Measurements from ENCODE around the gene SASH3. TPM values are rescaled to one million over a fixed set of nuclear protein-coding genes. Genes with fewer than 3 reads are reported as not detected.
"Not testable (repeated sequence)": the region's sequence is repeated elsewhere in the genome, so short reads cannot be mapped to it uniquely, and the experiment has no call there.

The SASH3 gene
- polyA plus RNA-seq (ENCODE audit: insufficient read length in 12 of 12) = 1 to 10 TPM in 10 of 12 donors, not detected in 2; 1.7 to 8.8 (median 2.4) TPM
- long read RNA-seq, donor 1 = 0 reads
- long read RNA-seq, donor 2 = 0 reads
- long read RNA-seq, donor 3 = 0 reads
- long read RNA-seq, donor 4 = 0 reads
- long read RNA-seq, donor 5 = 0 reads
- long read RNA-seq, donor 6 = 0 reads
- long read RNA-seq, donor 7 = 0 reads
- long read RNA-seq, donor 8, partial matches to known transcripts = 0 of 1 reads
- long read RNA-seq, donor 8, other reads (novel, unspliced or antisense) = 0 of 1 reads
- long read RNA-seq, donor 9 = 0 reads
- long read RNA-seq, donor 10 = 0 reads
- long read RNA-seq, donor 11 = 0 reads

DNA sequence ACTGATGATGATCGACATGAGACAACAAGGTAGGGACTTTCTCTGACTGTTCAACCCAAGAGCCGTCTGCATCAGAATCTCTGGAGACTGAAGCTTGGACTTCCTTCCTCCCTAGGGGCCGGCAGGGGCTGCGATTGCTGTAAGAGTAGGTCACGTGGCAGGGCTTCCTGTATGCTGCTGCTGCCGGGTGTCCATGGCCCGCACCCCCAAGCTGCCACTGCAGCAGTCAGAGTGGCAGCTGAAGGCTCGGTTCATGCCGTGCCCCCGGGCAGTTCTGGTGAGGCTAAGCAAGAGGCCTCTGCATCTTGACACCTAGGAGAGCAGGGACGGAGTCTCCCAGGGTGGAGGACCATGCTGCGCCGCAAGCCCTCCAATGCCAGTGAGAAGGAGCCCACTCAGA, at the start of gene SASH3:
SASH3 (plus strand) TSS at position 203 of the 400 bp plus-strand sequence; CDS start at position 352, 149 bp downstream.
- DNase-seq = no peak

DNA sequence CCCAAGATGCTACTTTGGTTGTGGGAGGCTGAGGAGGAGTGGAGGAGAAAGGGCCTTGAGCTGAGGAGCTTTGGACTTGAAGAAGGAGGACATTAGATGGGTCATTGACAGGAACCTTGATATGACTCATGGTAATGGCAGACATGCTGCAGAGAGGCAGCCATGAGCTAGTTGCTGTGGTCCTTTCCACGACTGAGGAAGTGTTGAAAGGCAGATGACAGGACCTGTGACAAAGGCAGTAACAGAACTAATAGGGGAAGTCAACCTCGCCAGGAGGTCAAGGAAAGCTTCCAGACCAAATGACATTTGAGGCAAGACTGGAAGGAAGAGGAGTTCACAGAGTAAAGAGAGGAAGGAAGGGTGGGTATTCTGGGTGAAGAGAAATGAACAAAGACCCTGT, 48.5 kb upstream of the SASH3 start:
- DNase-seq = no peak

DNA sequence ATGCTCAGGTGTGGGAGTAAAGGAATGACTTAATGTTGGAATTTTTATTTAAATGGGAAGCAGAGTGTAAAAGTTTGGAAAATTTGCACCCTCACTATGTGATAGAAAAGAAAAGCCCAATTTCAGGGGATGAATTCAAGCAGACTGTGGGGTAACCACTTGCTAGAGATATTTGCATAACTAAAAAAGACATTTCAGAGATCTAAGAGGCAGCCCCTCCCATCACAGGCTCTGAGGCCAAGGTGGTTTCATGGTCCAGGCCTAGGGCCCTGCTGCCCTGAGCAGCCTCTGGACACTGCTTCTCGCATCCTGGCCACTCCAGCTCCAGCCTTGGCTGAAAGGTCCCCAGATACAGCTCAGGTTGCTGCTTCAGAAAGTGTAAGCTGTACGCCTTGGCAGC, 46.9 kb upstream of the SASH3 start:
- DNase-seq = no peak

DNA sequence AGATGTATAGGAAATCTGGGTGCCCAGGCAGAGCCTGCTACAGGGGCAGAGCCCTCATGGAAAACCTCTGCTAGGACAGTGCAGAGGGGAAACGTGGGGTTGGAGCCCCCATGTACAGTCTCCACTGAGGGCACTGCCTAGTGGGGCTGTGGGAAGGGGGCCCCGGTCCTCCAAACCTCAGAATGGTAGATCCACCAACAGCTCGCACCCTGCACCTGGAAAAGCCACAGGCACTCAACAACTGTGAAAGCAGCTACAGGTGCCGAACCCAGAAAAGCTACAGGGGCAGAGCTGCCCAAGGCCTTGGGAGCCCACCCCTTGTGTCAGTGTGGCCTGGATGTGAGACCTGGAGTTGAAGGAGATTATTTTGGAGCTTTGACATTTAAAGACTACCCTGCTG, 46.4 kb upstream of the SASH3 start:
- no peak for DNase-seq

DNA sequence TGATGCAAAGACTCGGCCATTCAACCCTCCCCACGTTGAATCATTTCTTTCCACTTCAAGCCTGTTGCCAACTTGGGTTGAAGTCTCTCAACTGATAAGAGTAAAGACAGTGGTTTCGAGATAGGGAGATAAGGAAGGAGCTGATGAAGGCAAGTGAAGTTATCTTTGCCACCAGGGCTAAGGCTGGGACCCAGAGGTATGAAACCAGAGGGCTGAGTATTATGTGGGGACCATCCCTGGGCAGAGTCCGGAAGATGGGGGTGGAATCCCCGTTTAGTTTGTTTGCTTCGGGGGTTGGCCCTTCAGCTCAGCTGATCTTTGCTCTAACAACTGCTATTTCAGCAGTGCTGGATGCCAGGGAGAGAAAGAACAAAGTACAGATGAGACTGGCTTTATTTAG, 43.3 kb upstream of the SASH3 start:
- DNase-seq = no peak

DNA sequence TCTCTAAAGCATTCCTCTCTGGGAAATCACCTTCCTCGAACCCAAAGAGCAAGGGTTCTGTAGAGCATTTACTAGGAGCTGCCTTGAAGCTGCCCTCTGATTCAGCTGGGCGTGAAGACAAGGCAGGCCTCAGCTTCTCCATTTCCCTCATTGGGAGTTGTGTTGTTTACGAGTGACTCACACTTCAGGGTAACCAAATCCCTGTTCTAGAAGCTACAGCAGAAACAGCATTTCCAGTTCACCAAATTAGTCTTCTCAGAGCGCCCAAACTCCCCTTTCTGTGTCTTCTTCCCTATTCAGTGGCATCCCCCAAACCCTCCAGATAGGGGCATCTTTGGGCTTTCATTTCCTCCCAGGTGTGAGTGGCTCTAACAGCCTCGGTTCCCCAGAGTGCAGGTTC, 41.8 kb upstream of the SASH3 start:
- DNase-seq = no peak

DNA sequence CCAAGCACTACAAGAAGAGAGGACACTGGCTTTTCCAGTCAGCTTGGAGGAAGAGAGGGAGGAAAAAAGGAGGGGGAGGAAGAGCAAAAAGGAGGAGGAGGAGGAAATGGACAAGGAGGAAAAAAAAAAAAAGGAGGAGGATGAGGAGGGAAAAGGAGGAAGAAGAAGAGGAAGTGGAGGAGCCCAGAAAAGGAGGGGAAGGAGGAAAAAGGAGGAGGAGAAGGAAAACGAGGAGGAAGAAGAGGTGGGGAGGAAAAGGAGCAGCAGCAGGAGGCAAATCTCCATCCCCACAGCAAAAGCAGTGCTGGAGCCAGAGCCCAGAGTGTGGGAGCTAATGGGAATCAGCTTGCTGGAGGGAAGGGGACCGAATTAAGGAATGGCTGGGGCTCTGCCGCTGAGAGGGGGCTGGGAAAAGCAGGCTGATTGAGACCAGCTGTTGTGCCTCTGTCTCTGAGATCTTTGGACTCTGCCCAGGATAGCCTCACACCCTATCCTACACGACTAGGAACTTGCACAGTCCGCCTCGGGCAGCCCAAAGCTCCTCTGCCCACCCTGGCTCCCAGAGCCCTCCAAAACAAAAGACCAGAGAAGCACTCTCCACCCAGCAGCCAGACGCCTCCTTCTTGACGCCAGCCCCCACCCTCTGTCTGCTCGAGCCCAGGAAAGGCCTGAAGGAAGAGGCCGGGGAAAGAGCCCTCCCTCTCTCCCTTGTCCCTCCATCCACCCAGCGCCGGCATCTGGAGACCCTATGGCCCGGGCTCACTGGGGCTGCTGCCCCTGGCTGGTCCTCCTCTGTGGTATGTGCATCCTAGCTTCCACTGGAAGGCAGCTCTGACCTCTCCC, 41.1 kb upstream of the SASH3 start, which contains the start of gene XPNPEP2:
XPNPEP2 (plus strand) TSS at position 514 of the 843 bp plus-strand sequence; CDS start at position 749, 235 bp downstream.
- DNase-seq = peak; percentile 79

DNA sequence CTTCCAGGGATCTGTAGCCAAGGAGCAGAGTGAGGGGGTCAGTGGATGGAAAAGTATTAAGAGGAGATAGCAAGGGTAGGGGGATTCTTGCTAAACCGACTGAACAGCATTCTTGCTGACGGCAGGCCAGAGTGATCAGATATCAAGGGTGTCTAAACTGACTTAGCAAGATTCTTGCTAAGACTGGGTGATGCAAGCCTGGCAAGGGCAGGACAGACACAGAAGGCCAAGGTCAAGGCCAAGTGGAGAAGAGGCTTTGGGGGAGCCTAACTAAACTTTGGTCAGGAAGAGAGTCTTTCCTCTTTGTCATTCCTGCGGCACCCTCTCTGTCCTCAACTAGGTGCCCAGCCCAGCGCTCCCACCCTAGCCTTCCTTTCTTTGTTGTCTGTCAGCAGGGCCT, 40.2 kb upstream of the SASH3 start:
- DNase-seq = no peak

DNA sequence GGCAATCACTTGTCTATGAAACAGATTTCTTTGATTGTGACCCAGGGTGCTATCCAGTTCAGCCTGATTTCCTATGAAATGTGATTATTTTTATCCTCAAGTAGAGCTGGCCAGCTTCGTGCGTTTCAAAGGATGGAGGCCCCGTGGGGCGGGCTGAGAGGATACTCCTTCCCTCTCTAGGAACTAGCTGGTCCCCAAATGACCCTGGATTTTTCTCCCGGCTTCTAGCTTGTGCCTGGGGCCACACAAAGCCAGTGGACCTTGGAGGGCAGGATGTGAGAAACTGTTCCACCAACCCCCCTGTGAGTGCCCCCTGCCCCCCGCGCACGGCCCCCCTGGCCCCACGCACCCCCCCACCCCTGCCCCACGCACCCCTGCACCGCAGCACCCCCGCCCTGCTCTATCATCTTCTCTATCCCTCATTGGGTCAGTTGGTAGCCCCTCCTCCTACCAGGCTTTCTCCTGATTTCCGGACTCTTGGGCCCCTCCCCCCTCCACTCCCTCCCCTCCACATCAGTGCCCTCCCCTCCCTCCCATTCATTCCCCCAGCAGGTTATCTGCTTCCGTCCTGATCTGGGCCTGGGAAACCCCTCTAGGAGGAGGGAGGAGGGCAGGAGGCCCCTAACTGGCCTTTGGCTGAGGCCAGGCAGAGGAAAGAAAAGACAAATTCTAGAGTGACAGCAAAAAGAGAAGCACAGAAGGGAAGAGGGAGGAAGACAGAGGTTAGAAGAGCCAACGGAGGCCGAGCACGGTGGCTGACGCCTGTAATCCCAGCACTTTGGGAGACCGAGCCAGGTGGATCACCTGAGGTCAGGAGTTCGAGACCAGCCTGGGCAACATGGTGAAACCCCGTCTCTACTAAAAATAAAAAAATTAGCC, 37.6 kb upstream of the SASH3 start:
- DNase-seq = no peak

DNA sequence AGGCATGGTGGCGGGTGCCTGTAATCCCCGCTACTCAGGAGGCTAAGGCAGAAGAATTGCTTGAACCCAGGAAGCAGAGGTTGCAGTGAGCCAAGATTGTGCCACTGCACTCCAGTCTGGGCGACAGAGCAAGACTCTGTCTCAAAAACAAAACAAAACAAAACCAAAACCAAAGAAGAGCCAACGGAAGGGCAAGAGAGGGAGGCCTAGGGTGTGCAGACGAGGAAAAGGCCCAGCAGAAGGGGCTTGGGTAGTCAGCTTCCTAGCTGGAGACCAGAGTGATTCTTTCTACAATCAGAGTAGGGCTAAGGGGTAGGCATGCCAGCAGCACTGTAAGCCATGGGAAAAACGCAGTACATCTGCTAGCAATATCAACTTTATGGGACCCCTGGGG, 37.0 kb upstream of the SASH3 start:
- DNase-seq = not testable (repeated sequence)

DNA sequence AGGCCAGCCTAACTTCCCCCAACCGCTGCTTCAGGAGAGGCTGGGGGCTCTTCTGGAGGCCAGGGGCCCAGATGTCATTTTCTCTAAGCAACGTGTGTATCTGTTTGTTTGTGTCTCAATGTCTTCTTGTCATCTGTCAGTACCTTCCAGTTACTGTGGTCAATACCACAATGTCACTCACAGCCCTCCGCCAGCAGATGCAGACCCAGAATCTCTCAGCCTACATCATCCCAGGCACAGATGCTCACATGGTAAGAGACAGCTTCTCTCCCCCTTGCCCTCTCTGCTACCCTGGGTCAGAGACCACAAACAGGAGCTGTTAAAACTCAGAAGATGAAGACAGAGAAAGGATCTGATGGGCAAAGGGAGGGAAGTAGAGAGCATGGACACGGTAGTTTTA, 35.9 kb upstream of the SASH3 start:
- DNase-seq = no peak

DNA sequence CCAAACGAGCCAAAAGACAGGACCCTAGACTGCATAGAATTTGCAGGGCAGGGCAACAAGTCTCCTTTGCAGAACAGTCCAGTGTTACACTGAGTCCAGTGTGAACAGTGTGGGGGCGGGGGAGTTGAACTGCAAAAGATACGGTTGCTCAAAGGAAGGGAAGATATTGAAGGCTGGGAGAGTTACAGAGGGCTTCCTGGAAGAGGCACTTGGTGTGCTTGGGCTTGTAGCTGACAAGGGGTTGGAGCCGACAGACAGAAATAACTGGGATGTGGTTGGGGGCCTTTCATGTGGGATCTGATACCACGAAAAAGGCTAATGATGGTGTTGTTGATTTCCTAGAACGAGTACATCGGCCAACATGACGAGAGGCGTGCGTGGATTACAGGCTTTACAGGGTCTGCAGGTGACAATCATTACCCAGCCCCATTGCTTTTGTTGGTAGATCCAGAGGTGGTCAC, 34.9 kb upstream of the SASH3 start:
- DNase-seq = no peak

DNA sequence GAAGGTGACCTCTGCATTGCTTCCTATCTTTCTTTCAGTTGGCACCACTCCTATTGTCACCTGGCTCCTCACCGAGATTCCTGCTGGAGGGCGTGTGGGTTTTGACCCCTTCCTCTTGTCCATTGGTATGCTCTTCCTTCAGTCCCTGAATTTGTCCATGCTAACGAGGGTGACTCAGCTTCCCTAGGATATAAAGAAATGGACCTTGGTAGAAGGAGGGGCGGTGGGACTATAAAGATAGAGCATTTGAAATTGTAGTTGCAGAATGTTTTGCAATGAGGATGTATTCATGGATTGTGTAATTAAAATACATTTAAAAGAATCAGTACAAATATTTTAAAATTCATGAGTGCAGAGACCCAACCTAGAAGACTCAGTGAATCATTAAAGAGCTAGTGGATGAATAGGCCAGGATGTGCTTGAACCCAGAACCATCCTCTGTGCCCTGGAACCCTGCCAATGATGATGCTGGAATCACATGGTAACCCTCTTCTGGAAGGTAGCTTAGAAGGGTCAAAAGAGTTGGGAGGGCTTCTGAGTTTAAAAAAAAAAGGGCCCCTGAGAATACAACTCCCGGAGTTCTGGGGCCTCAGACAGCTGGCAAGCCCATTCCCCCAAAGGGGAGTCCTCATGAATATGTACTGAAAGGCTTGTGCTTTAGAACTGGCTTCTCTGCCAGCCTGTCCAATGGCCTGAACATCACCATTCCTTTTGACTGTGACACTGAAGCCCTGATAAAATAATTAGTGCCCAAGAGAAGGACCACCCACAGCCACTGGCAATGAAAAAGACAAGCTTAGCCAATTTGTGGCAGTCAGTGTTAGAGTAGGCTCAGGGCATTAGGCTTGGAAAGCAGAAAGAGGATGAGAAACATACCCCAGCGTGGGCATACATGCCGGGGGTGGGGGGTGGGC, 32.9 kb upstream of the SASH3 start:
- DNase-seq = no peak

DNA sequence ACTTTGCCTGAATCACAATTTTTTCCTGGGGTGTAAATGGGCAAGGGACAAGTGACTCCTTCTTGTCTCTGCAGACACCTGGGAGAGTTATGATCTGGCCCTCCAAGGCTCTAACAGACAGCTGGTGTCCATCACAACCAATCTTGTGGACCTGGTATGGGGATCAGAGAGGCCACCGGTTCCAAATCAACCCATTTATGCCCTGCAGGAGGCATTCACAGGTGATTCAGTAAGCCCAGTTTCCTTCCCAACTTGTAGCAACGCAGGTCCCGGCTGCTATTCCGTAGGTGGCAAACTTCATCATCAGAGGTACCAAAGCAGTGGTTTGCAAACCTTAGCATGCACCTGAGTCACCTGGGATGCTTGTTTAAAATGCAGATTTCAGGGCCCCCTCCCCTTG, 32.2 kb upstream of the SASH3 start:
- no peak for DNase-seq

DNA sequence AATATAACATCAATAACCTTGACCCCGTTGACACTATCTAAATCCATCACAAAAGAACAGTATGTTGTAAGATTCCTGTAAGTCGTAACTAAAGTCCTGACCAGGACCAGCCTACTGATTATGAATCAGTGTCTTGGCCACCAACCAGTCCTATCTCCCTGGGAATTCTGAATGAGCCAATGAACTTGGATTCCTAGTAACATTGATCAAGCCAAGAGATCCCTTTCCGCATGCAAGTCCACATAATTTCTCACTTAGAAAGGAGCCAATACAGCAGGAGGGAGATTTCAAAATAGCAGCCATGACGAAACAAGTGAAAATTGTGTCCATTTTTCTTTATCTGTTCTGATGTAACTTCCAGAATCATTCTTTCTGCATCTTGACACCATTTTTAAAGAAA, 31.4 kb upstream of the SASH3 start:
- DNase-seq = peak; percentile 67

DNA sequence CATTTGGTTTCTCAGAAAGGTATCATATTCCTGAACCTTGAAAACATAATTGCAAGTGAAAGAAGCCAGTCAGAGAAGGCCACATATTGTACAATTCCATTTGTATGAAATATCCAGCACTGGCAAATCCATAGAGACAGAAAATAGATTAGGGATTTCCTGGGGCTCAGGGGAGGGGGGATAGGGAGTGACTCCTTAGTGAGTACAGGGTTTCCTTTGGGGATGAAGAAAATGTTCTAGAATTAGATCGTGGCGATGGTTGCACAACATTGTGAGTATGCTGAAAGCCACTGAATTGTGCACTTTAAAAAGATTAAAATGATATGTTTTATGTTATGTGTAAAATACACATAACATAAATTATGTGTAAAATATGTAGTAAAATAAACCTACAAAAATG, 30.7 kb upstream of the SASH3 start:
- DNase-seq = no peak

DNA sequence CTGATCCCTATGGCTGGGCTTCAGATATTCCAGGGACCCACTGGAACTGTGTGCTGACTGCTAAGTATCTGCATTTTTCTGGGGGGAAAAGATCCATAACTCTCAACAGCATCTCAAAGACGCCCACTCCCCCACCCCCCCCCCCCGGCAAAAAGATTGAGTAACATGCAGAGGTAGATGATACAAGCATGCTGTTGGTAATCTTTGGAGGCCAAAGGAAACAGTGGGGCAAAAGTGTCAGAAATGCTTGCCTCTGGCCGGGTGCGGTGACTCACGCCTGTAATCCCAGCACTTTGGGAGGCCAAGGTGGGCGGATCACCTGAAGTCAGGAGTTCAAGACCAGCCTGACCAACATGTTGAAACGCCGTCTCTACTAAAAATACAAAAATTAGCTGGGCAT, 28.8 kb upstream of the SASH3 start:
- no peak for DNase-seq

DNA sequence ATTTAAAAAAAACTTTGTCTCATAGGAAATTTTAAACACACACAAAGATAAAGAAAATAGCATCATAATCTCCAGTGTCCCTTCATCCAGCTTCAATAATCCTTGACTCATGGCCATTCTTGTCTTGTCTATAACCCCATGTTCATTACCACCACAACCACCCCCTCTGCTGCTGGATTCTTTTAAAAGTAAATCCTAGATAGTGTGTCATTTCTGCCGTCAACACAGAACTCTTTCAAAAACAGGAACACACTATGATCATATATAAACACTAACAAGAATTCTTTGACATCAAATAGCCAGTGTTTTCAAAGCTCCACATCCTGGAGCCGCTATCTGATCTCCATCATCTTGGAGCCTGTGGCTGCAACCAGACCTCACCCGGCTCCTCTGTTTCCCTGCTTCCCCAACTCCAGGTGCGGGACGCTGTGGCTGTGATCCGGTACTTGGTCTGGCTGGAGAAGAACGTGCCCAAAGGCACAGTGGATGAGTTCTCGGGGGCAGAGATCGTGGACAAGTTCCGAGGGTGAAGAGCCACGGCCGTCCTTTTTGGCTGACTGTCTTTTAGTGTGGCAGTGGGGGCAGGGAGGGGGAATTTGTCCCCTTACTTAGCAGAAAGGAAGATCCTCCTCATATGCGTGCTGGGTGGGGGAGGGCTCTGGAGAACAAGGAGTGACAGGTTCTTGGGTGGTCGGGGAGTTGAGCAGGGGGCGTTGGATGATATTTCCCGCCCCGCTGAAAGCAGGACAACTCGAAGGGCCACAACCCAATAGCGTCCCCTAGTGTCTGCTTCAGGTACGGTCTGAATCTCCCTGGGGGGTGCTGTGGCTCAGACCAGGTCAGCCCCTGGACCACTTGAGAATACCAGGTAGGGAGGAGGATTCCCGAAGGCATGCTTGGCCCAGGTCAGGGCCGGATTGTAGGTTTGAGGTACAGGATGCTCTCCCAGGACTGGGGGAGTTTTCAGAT, 25.4 kb upstream of the SASH3 start:
- DNase-seq = no peak

DNA sequence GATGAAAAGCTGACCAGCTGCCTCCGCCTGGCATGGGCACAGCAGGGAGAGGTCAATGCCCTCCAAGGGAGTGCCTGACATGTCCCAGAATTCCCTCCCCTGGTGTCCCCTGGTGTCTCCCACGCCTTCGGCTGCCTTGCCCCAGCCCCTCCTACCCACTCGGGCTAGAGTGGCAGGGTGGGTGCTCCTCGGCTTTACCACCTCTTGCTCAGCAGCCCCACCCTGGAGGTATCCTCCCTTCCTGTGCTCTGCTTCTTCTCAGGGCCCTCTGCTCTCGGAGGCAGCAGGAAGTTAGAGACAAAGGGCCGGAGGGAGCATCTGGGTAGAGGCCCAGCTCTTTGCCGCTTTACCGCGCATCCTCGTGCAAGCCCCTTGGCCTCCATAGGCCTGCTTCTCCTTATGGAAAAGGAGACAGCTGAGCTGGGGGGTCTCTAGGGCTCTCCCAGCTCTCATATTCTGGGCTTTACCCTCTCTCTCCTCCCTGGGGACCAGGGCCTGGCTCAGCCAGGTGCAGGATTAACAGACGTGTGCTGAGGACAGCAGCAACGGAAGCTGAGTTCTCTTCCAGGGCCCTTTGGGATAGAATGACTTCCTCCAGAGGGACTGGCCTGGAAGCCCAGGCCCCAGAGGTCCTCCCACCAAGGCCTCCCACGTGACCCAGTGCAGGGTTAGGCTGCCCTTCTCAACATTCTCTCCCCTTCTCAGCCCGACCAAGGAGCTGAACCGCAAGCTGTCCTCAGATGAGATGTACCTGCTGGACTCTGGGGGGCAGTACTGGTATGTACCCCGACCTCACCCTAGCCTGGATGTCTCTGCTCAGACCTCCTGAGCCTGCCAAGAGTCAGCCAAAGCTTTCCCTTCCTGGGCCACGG, 23.7 kb upstream of the SASH3 start:
- no peak for DNase-seq
